ENCODE data around the gene FAM117B. TPM values are rescaled to one million over a fixed set of nuclear protein-coding genes. Genes with fewer than 3 reads are reported as not detected.
"Not testable (repeated sequence)": the region's sequence is repeated elsewhere in the genome, so short reads cannot be mapped to it uniquely, and the experiment has no call there.

The FAM117B gene
- total and polyA plus RNA-seq, 9 donors, result 2.5 to 4.8 (median 3.2) TPM

DNA sequence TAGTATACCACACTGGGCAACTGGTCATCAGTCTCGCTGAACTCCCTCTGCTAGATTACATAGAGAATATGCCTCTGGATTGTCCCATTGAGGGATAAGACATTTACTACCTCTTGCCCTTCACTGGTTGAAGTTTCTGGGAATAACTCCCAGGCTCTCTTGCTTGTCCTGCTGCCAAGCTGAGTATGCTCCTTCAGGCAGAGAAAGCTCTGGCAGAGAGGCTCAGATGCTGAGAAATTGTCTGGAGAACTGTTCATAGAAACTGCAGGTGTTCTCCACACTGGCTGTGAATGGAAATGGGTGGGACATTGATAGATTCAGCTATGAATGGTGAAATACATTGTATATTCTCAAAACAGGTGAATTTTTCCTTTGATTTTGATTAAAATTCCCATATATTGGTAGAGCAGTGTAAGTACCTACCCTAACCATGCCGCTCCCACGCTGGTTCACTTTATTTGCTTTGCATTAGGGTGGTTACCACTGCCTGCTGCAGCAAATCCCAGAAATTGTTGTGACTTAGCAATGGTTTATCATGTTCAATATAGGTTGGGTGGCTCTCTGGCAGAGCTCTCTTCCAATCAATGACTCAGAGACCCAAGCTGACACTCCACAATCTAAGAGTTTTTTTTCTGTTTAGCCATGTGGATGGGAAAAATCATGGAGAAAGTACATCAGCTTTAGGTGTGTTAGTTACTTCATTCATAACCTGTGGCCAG, 36.7 kb downstream of the FAM117B start:
- Histone ChIP-seq H3K4me1 (ENCODE audit: control insufficient read depth, insufficient read depth, low read length) (no peaks in the 10 kb centered on the region), H3K27ac (ENCODE audit: low read length) (no peak overlapping the region), H3K27me3 (ENCODE audit: control insufficient read depth, insufficient read depth, low read length) (no peaks in the 10 kb centered on the region), H3K9me3 (replicated peaks; ENCODE audit: control insufficient read depth, low read depth, low read length) (no peaks in the 10 kb centered on the region), H3K4me3 (ENCODE audit: low read length) (no peak overlapping the region), H3K36me3 (ENCODE audit: control insufficient read depth, insufficient read depth, low read length) (no peaks in the 10 kb centered on the region)
- no CpG with 5 or more reads among the region's 3 CpGs for WGBS (ENCODE audit: insufficient coverage)
- DNase-seq, result peak; percentile 78

DNA sequence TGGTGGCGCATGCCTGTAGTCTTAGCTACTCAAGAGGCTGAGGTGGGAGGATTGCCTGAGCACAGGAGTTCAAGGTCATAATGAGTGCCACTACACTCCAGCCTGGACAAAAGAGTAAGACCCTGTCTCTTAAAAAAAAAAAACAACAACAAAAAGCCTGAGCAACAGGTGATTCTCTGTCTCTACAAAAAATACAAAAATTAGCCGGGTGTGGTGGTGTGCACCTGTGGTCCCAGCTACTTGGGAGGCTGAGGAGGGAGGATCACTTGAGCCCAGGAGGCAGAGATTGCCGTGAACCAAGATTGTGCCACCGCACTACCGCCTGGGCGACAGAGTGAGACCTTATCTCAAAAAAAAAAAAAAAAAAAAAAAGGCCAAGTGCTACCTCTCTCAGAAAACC, 40.3 kb downstream of the FAM117B start:
- H3K27me3 ChIP-seq (ENCODE audit: control insufficient read depth, insufficient read depth, low read length); DNase-seq; H3K4me1 ChIP-seq (ENCODE audit: control insufficient read depth, insufficient read depth, low read length); H3K9me3 ChIP-seq (replicated peaks; ENCODE audit: control insufficient read depth, low read depth, low read length); H3K36me3 ChIP-seq (ENCODE audit: control insufficient read depth, insufficient read depth, low read length); H3K27ac ChIP-seq (ENCODE audit: low read length); H3K4me3 ChIP-seq (ENCODE audit: low read length): not testable (repeated sequence)
- WGBS (ENCODE audit: insufficient coverage), result no CpG with 5 or more reads among the region's 6 CpGs

- Histone ChIP-seq H3K27ac (ENCODE audit: low read length) (no peak overlapping the region), H3K27me3 (ENCODE audit: control insufficient read depth, insufficient read depth, low read length) (no peaks in the 10 kb centered on the region), H3K4me3 (ENCODE audit: low read length) (no peak overlapping the region), H3K36me3 (ENCODE audit: control insufficient read depth, insufficient read depth, low read length) (no peaks in the 10 kb centered on the region), H3K9me3 (replicated peaks; ENCODE audit: control insufficient read depth, low read depth, low read length) (peaks cover 16% of the 10 kb centered on the region), H3K4me1 (ENCODE audit: control insufficient read depth, insufficient read depth, low read length) (no peaks in the 10 kb centered on the region)
- WGBS (ENCODE audit: insufficient coverage), result 86% methylated on average over 1 of the region's 3 CpGs
- DNase-seq, result no peak
These were observed 45.2 kb downstream of the FAM117B start for GRCh38 chr2:202679980-202680379.

- Histone ChIP-seq H3K27ac (ENCODE audit: low read length) (no peak overlapping the region), H3K4me1 (ENCODE audit: control insufficient read depth, insufficient read depth, low read length) (no peaks in the 10 kb centered on the region), H3K4me3 (ENCODE audit: low read length) (no peak overlapping the region), H3K36me3 (ENCODE audit: control insufficient read depth, insufficient read depth, low read length) (no peaks in the 10 kb centered on the region), H3K27me3 (ENCODE audit: control insufficient read depth, insufficient read depth, low read length) (no peaks in the 10 kb centered on the region), H3K9me3 (replicated peaks; ENCODE audit: control insufficient read depth, low read depth, low read length) (peaks cover 16% of the 10 kb centered on the region)
- no CpG with 5 or more reads among the region's 1 CpG for WGBS (ENCODE audit: insufficient coverage)
- no peak for DNase-seq
These were observed 45.7 kb downstream of the FAM117B start for GRCh38 chr2:202680512-202680911.

GRCh38 chr2:202681688-202682205, 47.0 kb downstream of the FAM117B start:
- peaks cover 16% of the 10 kb centered on the region for H3K9me3 ChIP-seq (replicated peaks; ENCODE audit: control insufficient read depth, low read depth, low read length)
- H3K4me3 ChIP-seq (ENCODE audit: low read length), result no peak overlapping the region
- H3K27ac ChIP-seq (ENCODE audit: low read length), result no peak overlapping the region
- H3K36me3 ChIP-seq (ENCODE audit: control insufficient read depth, insufficient read depth, low read length), result no peaks in the 10 kb centered on the region
- H3K27me3 ChIP-seq (ENCODE audit: control insufficient read depth, insufficient read depth, low read length), result no peaks in the 10 kb centered on the region
- 79% methylated on average over 7 of the region's 9 CpGs for WGBS (ENCODE audit: insufficient coverage)
- DNase-seq, result no peak
- H3K4me1 ChIP-seq (ENCODE audit: control insufficient read depth, insufficient read depth, low read length), result no peaks in the 10 kb centered on the region

- DNase-seq, result no peak
- H3K4me1 ChIP-seq (ENCODE audit: control insufficient read depth, insufficient read depth, low read length), result no peaks in the 10 kb centered on the region
- H3K27me3 ChIP-seq (ENCODE audit: control insufficient read depth, insufficient read depth, low read length), result no peaks in the 10 kb centered on the region
- WGBS (ENCODE audit: insufficient coverage), result 100% methylated on average over 3 of the region's 12 CpGs
- peaks cover 16% of the 10 kb centered on the region for H3K9me3 ChIP-seq (replicated peaks; ENCODE audit: control insufficient read depth, low read depth, low read length)
- no peaks in the 10 kb centered on the region for H3K36me3 ChIP-seq (ENCODE audit: control insufficient read depth, insufficient read depth, low read length)
- no peak overlapping the region for H3K27ac ChIP-seq (ENCODE audit: low read length)
- no peak overlapping the region for H3K4me3 ChIP-seq (ENCODE audit: low read length)
These were observed 47.5 kb downstream of the FAM117B start for GRCh38 chr2:202682274-202682673.

- DNase-seq, result no peak
- H3K27ac ChIP-seq (ENCODE audit: low read length), result no peak overlapping the region
- no peak overlapping the region for H3K4me3 ChIP-seq (ENCODE audit: low read length)
- no peaks in the 10 kb centered on the region for H3K27me3 ChIP-seq (ENCODE audit: control insufficient read depth, insufficient read depth, low read length)
- H3K9me3 ChIP-seq (replicated peaks; ENCODE audit: control insufficient read depth, low read depth, low read length), result peaks cover 2% of the 10 kb centered on the region
- H3K4me1 ChIP-seq (ENCODE audit: control insufficient read depth, insufficient read depth, low read length), result no peaks in the 10 kb centered on the region
- H3K36me3 ChIP-seq (ENCODE audit: control insufficient read depth, insufficient read depth, low read length), result no peaks in the 10 kb centered on the region
- 100% methylated on average over 1 of the region's 3 CpGs for WGBS (ENCODE audit: insufficient coverage)
These were observed 52.5 kb downstream of the FAM117B start for GRCh38 chr2:202687276-202687675.

DNA sequence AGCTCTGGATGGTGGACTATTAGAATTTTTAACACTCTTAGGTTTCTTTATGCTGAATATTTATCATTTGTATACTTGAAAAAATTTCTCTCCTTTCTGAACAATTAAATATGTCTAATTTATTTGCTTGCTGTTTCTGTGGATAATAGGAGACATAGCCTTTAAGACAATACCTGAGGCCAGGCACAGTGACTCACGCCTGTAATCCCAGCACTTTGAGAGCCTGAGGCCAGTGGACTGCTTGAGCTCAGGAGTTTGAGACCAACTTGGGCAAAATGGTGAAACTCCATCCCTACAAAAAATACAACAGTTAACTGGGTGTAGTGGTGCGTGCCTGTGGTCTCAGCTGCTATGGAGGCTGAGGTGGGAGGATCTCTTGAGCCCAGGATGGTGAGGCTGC, 54.7 kb downstream of the FAM117B start:
- H3K4me3 ChIP-seq (ENCODE audit: low read length), result no peak overlapping the region
- DNase-seq, result no peak
- H3K36me3 ChIP-seq (ENCODE audit: control insufficient read depth, insufficient read depth, low read length), result no peaks in the 10 kb centered on the region
- H3K9me3 ChIP-seq (replicated peaks; ENCODE audit: control insufficient read depth, low read depth, low read length), result no peaks in the 10 kb centered on the region
- no peaks in the 10 kb centered on the region for H3K27me3 ChIP-seq (ENCODE audit: control insufficient read depth, insufficient read depth, low read length)
- no peak overlapping the region for H3K27ac ChIP-seq (ENCODE audit: low read length)
- no CpG with 5 or more reads among the region's 2 CpGs for WGBS (ENCODE audit: insufficient coverage)
- no peaks in the 10 kb centered on the region for H3K4me1 ChIP-seq (ENCODE audit: control insufficient read depth, insufficient read depth, low read length)

DNA sequence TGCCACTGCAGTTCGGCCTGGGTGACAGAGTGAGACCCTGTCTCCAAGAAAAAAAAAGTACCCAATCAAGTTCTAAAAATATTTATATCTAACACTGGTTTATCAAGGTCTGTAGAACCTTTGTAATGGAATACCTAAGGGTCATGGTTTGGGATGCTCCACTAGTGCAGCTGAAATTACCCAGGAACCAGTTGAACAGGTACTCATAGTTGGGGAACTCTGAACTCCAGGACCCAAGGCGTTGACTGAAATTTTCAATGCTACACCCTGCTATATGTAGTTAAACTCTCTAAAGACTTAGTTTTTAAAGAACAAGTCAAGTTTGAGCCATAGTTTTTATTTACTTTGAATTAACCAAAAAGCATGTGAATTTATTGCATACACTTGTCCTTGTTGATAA, 55.1 kb downstream of the FAM117B start:
- DNase-seq, result no peak
- no peaks in the 10 kb centered on the region for H3K27me3 ChIP-seq (ENCODE audit: control insufficient read depth, insufficient read depth, low read length)
- no CpG with 5 or more reads among the region's 2 CpGs for WGBS (ENCODE audit: insufficient coverage)
- no peak overlapping the region for H3K4me3 ChIP-seq (ENCODE audit: low read length)
- H3K4me1 ChIP-seq (ENCODE audit: control insufficient read depth, insufficient read depth, low read length), result no peaks in the 10 kb centered on the region
- no peaks in the 10 kb centered on the region for H3K9me3 ChIP-seq (replicated peaks; ENCODE audit: control insufficient read depth, low read depth, low read length)
- no peak overlapping the region for H3K27ac ChIP-seq (ENCODE audit: low read length)
- no peaks in the 10 kb centered on the region for H3K36me3 ChIP-seq (ENCODE audit: control insufficient read depth, insufficient read depth, low read length)

- DNase-seq, result no peak
- WGBS (ENCODE audit: insufficient coverage), result no CpG with 5 or more reads among the region's 3 CpGs
- H3K4me1 ChIP-seq (ENCODE audit: control insufficient read depth, insufficient read depth, low read length), result no peaks in the 10 kb centered on the region
These were observed 55.6 kb downstream of the FAM117B start for GRCh38 chr2:202690321-202690900.

More at GRCh38 chr2:202690321-202690900, 55.6 kb downstream of the FAM117B start:
- no peaks in the 10 kb centered on the region for H3K27me3 ChIP-seq (ENCODE audit: control insufficient read depth, insufficient read depth, low read length)
- H3K27ac ChIP-seq (ENCODE audit: low read length), result no peak overlapping the region
- no peak overlapping the region for H3K4me3 ChIP-seq (ENCODE audit: low read length)
- no peaks in the 10 kb centered on the region for H3K9me3 ChIP-seq (replicated peaks; ENCODE audit: control insufficient read depth, low read depth, low read length)
- no peaks in the 10 kb centered on the region for H3K36me3 ChIP-seq (ENCODE audit: control insufficient read depth, insufficient read depth, low read length)
